Stromal cell of bone marrow (primary cell): ENCODE data around the gene WDR3.

Experiments
- DNase-seq: peaks from one replicate; pipeline ENCODE4 v3.0.0-alpha.2; 2012; ENCODE audit warnings: low read depth

The WDR3 gene

GRCh38 chr1:117952386-117952785 is 22.8 kb downstream of the WDR3 start:
- DNase-seq, result no peak

DNA sequence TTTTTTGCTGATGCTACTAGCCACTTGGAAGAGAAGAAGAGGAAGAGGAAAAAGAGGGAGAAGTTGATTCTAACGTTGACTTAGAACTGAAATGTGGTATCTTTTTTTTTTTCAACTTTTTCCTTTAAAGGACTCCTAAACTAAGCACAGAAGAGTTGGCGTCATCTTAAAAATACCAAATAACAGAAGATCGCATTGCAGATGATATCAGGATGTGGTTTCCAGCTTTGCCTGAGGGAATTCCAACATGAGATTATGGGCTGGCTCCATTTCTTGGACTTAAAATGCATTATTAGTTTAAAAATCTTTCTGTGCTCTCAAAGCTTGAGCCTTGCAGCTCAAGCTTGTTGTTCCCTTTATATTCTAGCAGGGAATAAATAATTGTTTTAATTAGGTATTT is 29.8 kb downstream of the WDR3 start:
- peak; percentile 29 for DNase-seq

DNA sequence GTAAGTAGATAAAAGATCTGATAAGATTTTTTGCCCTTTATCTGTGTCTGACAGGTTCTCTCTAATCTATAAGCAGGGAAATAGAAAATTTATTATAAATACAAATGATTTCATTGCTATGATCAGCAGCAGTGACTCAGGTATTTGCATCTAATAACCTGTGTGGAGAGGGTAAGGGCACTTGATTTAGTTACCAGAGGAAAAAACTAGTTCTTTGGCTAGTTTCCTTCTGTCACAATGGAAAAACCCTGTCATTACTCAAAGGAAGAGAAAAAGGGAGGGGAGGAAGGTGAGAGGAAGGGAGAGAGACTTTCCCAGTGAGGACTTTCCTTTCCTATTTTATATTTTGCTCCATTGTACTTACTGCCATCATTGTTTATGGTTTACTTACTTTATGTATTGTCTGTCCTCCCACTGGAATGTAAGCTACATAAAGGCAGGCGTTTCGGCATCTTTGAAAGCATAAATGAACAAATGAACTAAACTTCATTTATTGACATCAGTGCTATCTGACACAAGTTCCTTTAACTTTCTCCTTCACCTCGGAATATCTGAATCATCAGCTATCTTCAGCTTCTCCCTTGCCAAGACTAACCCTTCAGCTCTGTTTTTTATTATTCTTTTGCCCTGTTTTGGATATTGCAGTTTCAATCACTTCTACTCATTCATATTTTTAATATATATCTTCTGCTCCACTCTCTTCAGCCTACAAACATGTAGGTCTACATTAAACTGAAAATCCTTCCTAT is 34.9 kb downstream of the WDR3 start:
- peak; percentile 39 for DNase-seq

- peak; percentile 40 for DNase-seq
These were observed 37.9 kb downstream of the WDR3 start for GRCh38 chr1:117967477-117967876.

DNA sequence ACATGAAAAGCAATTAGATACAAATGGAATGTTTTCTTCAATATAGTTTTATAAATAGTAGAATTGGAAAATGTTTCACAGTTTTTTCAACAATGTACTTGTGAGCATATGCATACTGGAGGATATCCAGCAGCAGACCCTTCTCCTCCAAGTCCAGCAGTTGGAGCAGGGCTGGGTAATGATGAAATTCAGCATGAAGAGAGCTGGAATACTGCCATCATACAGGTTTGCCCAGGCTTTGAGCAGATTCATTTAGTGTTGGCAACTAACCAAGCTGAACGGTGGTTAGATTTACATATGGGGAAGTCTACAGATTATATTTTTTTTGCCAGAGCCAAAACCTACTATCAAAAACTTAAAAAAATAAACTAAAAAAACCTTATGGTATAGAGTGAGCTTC is 38.3 kb downstream of the WDR3 start:
- no peak for DNase-seq

DNA sequence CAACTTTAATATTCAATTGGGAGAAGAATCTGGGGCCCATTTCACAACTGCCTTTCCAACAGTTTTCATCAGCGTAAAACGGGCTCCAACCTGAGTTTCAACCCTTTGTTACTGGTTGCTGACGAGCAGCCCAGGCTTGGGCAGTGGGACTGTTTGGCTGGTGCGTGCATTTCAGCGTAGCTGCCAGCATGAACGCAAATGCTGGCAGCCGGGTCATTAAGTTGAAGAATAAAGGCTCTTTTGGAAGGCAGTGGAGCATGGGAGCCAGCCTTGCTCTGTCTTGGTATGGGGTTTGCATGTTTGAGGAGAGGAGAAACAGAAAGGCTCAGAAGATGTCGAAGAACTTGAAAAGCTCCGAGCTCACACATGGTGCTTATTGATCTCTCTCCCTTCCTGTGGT is 40.7 kb downstream of the WDR3 start:
- DNase-seq, result no peak

DNA sequence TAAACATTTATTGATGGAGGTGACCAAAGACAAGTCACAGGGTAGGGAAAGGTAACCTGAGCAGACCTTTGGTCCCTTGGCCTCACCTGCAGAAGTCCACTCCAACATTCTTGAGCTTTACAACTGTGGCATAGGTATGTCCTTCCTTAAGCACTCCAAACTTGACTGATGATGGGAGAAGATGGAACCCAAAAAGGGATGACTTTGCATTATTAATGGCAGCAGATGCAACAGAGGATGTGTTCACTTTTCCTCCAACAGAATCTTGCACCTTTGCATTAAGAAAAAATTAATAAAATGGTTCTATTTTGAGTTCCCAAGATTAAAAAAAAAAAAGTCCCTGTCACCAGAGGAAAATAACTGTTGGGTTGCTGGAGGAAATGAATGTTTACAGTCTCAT is 42.2 kb downstream of the WDR3 start:
- no peak for DNase-seq

- DNase-seq, result no peak
These were observed 46.8 kb downstream of the WDR3 start for GRCh38 chr1:117976381-117976780.

GRCh38 chr1:117981455-117982192 is 52.1 kb downstream of the WDR3 start:
- DNase-seq, result no peak

DNA sequence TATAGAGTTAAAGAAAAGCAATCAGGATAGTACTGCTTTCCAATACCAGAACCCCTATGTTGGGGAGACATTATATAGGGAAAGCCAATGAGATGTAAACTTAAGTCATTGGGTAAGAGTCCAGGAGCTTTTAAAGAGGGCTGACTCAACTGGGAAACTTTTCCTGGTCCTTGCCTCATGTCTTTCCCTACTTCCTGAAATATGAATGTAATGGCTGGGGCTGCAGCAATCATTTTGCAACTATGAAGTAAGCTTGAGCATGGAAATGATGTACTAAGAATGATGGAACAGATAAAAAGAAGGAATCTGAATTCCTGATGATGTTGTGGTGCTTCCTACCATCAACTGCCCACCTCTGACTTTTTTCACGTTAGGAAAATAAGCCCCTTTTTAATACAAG is 55.7 kb downstream of the WDR3 start:
- DNase-seq, result no peak

DNA sequence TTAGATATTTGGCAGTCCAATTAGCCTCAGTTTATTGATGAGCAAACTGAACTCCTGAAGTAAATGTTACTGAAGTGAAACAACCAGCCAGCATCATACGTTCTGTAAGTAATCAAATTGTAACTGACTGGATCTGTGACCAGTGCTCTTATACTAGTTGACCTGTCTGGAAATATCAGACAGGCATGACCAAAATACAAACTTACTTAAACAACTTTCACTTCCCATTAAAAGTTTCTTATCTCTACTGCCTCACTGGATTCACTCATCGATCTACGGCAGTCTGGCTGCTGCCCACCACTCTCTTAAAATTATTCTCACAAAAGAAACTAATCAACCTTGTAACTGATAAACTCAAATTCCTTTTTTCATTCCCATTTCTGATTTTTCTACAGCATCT is 56.4 kb downstream of the WDR3 start:
- no peak for DNase-seq

DNA sequence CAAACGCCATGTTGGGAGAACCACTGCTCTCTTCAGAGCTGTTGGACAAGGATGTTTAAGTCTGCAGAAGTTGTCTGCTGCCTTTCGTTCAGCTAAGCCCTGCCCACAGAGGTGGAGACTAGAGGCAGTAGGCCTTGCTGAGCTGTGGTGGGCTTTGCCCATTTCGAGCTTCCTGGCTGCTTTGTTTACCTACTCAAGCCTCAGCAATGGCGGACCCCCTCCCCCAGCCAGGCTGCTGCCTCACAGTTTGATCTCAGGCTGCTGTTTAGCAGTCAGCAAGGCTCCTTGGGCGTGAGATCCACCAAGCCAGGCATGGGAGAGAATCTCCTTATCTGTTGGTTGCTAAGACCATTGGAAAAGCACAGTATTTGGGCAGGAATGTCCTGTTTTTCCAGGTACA is 74.8 kb downstream of the WDR3 start:
- no peak for DNase-seq

- DNase-seq, result no peak
These were observed 77.9 kb downstream of the WDR3 start for GRCh38 chr1:118007391-118007790.

DNA sequence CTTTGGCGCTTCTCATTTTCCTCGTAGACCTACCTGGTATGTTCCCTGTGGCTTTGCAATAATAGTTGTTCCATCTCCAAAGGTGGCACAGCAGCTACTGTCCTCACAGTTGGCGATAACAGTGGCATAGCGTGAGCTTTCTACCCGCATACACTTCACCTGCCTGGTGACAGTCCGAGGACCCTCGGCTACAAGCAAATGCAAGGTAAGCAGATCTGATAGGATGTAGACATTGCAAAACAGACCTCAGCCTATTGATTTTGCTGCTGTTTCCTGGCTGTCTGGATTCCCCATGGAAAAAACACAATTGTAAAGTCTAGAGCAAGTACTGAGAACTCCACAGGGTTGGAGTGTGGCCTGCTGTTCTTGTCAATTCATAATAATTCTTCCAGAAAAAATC is 78.5 kb downstream of the WDR3 start:
- no peak for DNase-seq

- no peak for DNase-seq
These were observed 83.1 kb downstream of the WDR3 start for GRCh38 chr1:118012515-118013124.

GRCh38 chr1:118013336-118013735 is 83.8 kb downstream of the WDR3 start:
- DNase-seq, result no peak

GRCh38 chr1:118013938-118014337 is 84.4 kb downstream of the WDR3 start:
- DNase-seq, result no peak
